Colonic mucosa (tissue), 4 donors: Measurements from ENCODE around the gene NAXD. TPM values are rescaled to one million over a fixed set of nuclear protein-coding genes. Genes with fewer than 3 reads are reported as not detected.
"Not testable (repeated sequence)": the region's sequence is repeated elsewhere in the genome, so short reads cannot be mapped to it uniquely, and the experiment has no call there.

ENCODE experiments used
- DNase-seq: peaks from one replicate; pipeline ENCODE4 v3.0.0-alpha.2; 2020
- H3K27ac ChIP-seq: fragments of 200-600 bp; one replicate; pipeline ENCODE4 v1.8.0; 2021
- H3K27me3 ChIP-seq: fragments of 200-600 bp; one replicate; pipeline ENCODE4 v1.8.0; 2021
- H3K36me3 ChIP-seq: fragments of 200-600 bp; one replicate; pipeline ENCODE4 v1.8.0; 2021
- H3K4me1 ChIP-seq: fragments of 200-600 bp; one replicate; pipeline ENCODE4 v1.8.0; 2021; ENCODE audit warnings: mild to moderate bottlenecking
- H3K4me3 ChIP-seq: fragments of 200-600 bp; one replicate; pipeline ENCODE4 v1.8.0; 2021
- H3K9ac ChIP-seq, 2 donors: one replicate each; pipeline ENCODE4 v1.7.0; 2013; ENCODE audit warnings: control low read depth in 2 of 2, low read depth in 2 of 2, low read length in 2 of 2
- H3K9me3 ChIP-seq: fragments of 200-600 bp; one replicate; pipeline ENCODE4 v1.8.0; 2021
- CTCF ChIP-seq: fragments of 200-600 bp; IDR thresholded peaks from one replicate; pipeline ENCODE4 v1.8.0; 2022; ENCODE audit warnings: antibody characterized with exemption, mild to moderate bottlenecking
- intact Hi-C: fragments of 100-400 bp; cut with DNase I; formaldehyde crosslinking; loops from one replicate; pipeline ENCODE4 v1.14.1; 2022
- total RNA-seq, 2 donors: library from RNA; stranded (reverse); fragmentation: NEBNext Ultra II Directional in 1 of 2; extraction: Animal tissue kit (Norgen Biotek cat#: 25700) in 1 of 2; gene quantifications; one replicate each; pipeline ENCODE4 v1.2.1, GENCODE V29; 2021
- donor health status: healthy.
- donor health status: DM: no; HTN: no; CAD: no.
- donor health status: DM: no; HTN: no; CAD: no.

The NAXD gene
- total RNA-seq: 10 to 100 TPM; 36.7 to 40.4 TPM

GRCh38 chr13:110615322-110616102, at the start of gene NAXD:
TSS of gene NAXD (plus strand) at chr13:110615545. CDS start at chr13:110615602, 57 bp downstream.
- Histone ChIP-seq H3K27ac (peak within 1 kb of the TSS; percentile 91), H3K4me3 (peak within 1 kb of the TSS; percentile 95), H3K4me1 (peaks cover 4% of the 10 kb centered on the region), H3K9ac (peak within 1 kb of the TSS; percentile 72 to 96), H3K27me3 (no peaks in the 10 kb centered on the region), H3K36me3 (no peaks in the 10 kb centered on the region), H3K9me3 (no peaks in the 10 kb centered on the region)
- intact Hi-C loops: loop anchor here (10.0 kb wide), 1 partner anchor 89 kb away; the partner anchor contains the start of gene CARS2
- TF ChIP-seq CTCF: no peak
- peak; percentile 96 for DNase-seq

GRCh38 chr13:110566171-110566570, 49.2 kb upstream of the NAXD start:
- Histone ChIP-seq H3K9ac (no peak overlapping the region), H3K4me3 (no peak overlapping the region), H3K9me3 (no peaks in the 10 kb centered on the region), H3K27me3 (no peaks in the 10 kb centered on the region), H3K36me3 (no peaks in the 10 kb centered on the region), H3K27ac (no peak overlapping the region), H3K4me1 (no peaks in the 10 kb centered on the region)
- TF ChIP-seq CTCF: no peak
- no peak for DNase-seq
- intact Hi-C loops: no loop called here

- Histone ChIP-seq H3K27ac (no peak overlapping the region), H3K9me3 (no peaks in the 10 kb centered on the region), H3K4me3 (no peak overlapping the region), H3K4me1 (no peaks in the 10 kb centered on the region), H3K27me3 (no peaks in the 10 kb centered on the region), H3K36me3 (no peaks in the 10 kb centered on the region), H3K9ac (no peak overlapping the region)
- DNase-seq: no peak
- no peak for TF ChIP-seq CTCF
- intact Hi-C loops: no loop called here
Measured at GRCh38 chr13:110568612-110569011, 46.7 kb upstream of the NAXD start.

- intact Hi-C loops: loop anchor here (10.0 kb wide), 1 partner anchor 115 kb away; no protein-coding TSS in a partner anchor
- not testable (repeated sequence) for H3K27me3 ChIP-seq, H3K9ac ChIP-seq, DNase-seq, H3K9me3 ChIP-seq, H3K36me3 ChIP-seq, H3K4me3 ChIP-seq, H3K27ac ChIP-seq, H3K4me1 ChIP-seq
Measured at GRCh38 chr13:110569962-110570361, 45.4 kb upstream of the NAXD start.

GRCh38 chr13:110570886-110571285, 44.5 kb upstream of the NAXD start:
- Histone ChIP-seq H3K4me3 (no peak overlapping the region), H3K9me3 (no peaks in the 10 kb centered on the region), H3K4me1 (no peaks in the 10 kb centered on the region), H3K27ac (no peak overlapping the region), H3K36me3 (no peaks in the 10 kb centered on the region), H3K9ac (no peak overlapping the region), H3K27me3 (no peaks in the 10 kb centered on the region)
- intact Hi-C loops: loop anchor here (10.0 kb wide), 1 partner anchor 116 kb away; no protein-coding TSS in a partner anchor
- no peak for TF ChIP-seq CTCF
- DNase-seq: no peak
